GM19324 (cell line): ENCODE data around the gene NOXO1.

Source experiments
- ATAC-seq: cut with Tn5 transposase; IDR thresholded peaks from one replicate; pipeline ENCODE4 v1.9.1; 2021; ENCODE audit warnings: mild to moderate bottlenecking, moderate library complexity; ENCODE audit not compliant: unreplicated experiment, low FRiP score

The NOXO1 gene

GRCh38 chr16:1998852-1999801 is 17.9 kb upstream of the NOXO1 start:
- no peak for ATAC-seq

- no peak for ATAC-seq
Observed at GRCh38 chr16:1998360-1998835, 17.1 kb upstream of the NOXO1 start.

GRCh38 chr16:1997494-1998359 is 16.5 kb upstream of the NOXO1 start:
- no peak for ATAC-seq

- ATAC-seq: no peak
Observed at GRCh38 chr16:1993731-1994131, 12.5 kb upstream of the NOXO1 start.

GRCh38 chr16:1992704-1993317 is 11.5 kb upstream of the NOXO1 start:
- no peak for ATAC-seq

GRCh38 chr16:1991948-1992703 is 10.9 kb upstream of the NOXO1 start:
- peak; percentile 41 for ATAC-seq

- ATAC-seq: no peak
Observed at GRCh38 chr16:1991588-1991947, 10.3 kb upstream of the NOXO1 start.

- peak; percentile 38 for ATAC-seq
Observed at GRCh38 chr16:1991135-1991551, 9.9 kb upstream of the NOXO1 start.

GRCh38 chr16:1990351-1991134 is 9.3 kb upstream of the NOXO1 start:
- ATAC-seq: peak; percentile 3

- no peak for ATAC-seq
Observed at GRCh38 chr16:1990101-1990350, 8.8 kb upstream of the NOXO1 start.

GRCh38 chr16:1989209-1990100 is 8.2 kb upstream of the NOXO1 start, which contains the start of gene SYNGR3:
TSS of gene SYNGR3 (plus strand) at chr16:1989970. CDS start at chr16:1990103, 133 bp downstream.
- ATAC-seq: no peak

- ATAC-seq: no peak
Observed at GRCh38 chr16:1987198-1987597, 5.9 kb upstream of the NOXO1 start.

- ATAC-seq: no peak
Observed at GRCh38 chr16:1985466-1986150, 4.3 kb upstream of the NOXO1 start.

GRCh38 chr16:1984347-1985225 is 3.3 kb upstream of the NOXO1 start:
- peak; percentile 11 for ATAC-seq

- ATAC-seq: peak; percentile 86
Observed at GRCh38 chr16:1983544-1984346, 2.5 kb upstream of the NOXO1 start, which contains the start of gene GFER. TSS of gene GFER (plus strand) at chr16:1984193. CDS start at chr16:1984219, 26 bp downstream.

GRCh38 chr16:1982991-1983543 is 1.8 kb upstream of the NOXO1 start:
- no peak for ATAC-seq
